H1 (cell line): Measurements from ENCODE around the gene AMZ1. TPM values are rescaled to one million over a fixed set of nuclear protein-coding genes. Genes with fewer than 3 reads are reported as not detected.

Experiments used
- BRCA1 ChIP-seq: IDR thresholded peaks from 2 replicates; pipeline ENCODE4 v1.6.1; 2012; ENCODE audit warnings: low read depth, low read length, improper control_type of control experiment
- CHD2 ChIP-seq: IDR thresholded peaks from 2 replicates; pipeline ENCODE4 v1.6.1; 2012; ENCODE audit warnings: low read length, improper control_type of control experiment
- CHD7 ChIP-seq: fragments of 300-600 bp; sonication (generic); IDR thresholded peaks from 2 replicates; pipeline ENCODE4 v1.7.1; 2012; ENCODE audit warnings: low read length, moderate library complexity, mild to moderate bottlenecking, inconsistent platforms; ENCODE audit not compliant: insufficient replicate concordance
- HDAC6 ChIP-seq: IDR thresholded peaks from one replicate; pipeline ENCODE4 v1.7.1; 2012; ENCODE audit warnings: low read depth, mild to moderate bottlenecking, inconsistent platforms, low read length, moderate library complexity
- JUN ChIP-seq: IDR thresholded peaks from 2 replicates; pipeline ENCODE4 v1.6.1; 2011; ENCODE audit warnings: low read depth, mild to moderate bottlenecking, improper control_type of control experiment, low read length
- NRF1 ChIP-seq: IDR thresholded peaks from 2 replicates; pipeline ENCODE4 v1.6.1; 2011; ENCODE audit warnings: mild to moderate bottlenecking, low read depth, low read length, improper control_type of control experiment
- POLR2AphosphoS5 ChIP-seq: IDR thresholded peaks from 2 replicates; pipeline ENCODE4 v1.6.1; 2011; ENCODE audit warnings: low read depth, low read length
- POU5F1 ChIP-seq: IDR thresholded peaks from 2 replicates; pipeline ENCODE4 v1.6.1; 2011; ENCODE audit warnings: low read depth, mild to moderate bottlenecking, low read length, moderate library complexity
- RFX5 ChIP-seq: IDR thresholded peaks from 2 replicates; pipeline ENCODE4 v1.6.1; 2011; ENCODE audit warnings: low read depth, low read length, improper control_type of control experiment, borderline replicate concordance
- TAF7 ChIP-seq: optimal IDR thresholded peaks from 2 replicates; pipeline ENCODE3; 2011; ENCODE audit warnings: low read depth, mild to moderate bottlenecking, inconsistent platforms, low read length, moderate library complexity, borderline replicate concordance
- polyA plus RNA-seq, 7 experiments: library from polyadenylated mRNA; depleted of rRNA in 3 of 7; stranded (reverse) in 5 of 7; unstranded in 2 of 7; fragments of >200 nt in 5 of 7; fragments of 200-250 nt in 2 of 7; gene quantifications; 1 replicate in 5 of 7; 2 replicates in 1 of 7; 4 replicates in 1 of 7; pipeline versions ENCODE4 v1.2.1 to v1.2.3, GENCODE V29; 2011 to 2013; ENCODE audit warnings: missing spikeins in 2 of 7, mixed read lengths in 2 of 7
- total RNA-seq: library from RNA; stranded (reverse); fragmentation: NEBNext Ultra II Directional; extraction: Animal tissue kit (Norgen Biotek cat#: 25700); gene quantifications from 2 replicates; pipeline ENCODE4 v1.2.1, GENCODE V29; 2021

AMZ1 gene
- total and polyA plus RNA-seq, 2 of the 8 experiments (the other 6 are each of a cell fraction or from before 2014, with no cell fraction given), result 0.59 to 1.4 TPM

- TF ChIP-seq CHD7 (no peak), BRCA1 (no peak), CHD2 (no peak), POLR2AphosphoS5 (no peak), NRF1 (no peak), HDAC6 (no peak), JUN (no peak), POU5F1 (no peak), RFX5 (no peak), TAF7 (no peak)
Observed at GRCh38 chr7:2710286-2710655, 22.3 kb downstream of the AMZ1 start (continued).
